DLD1 (cell line): Measurements from ENCODE around the gene GPR142.

Source experiments
- in situ Hi-C: cut with HindIII; loops from 2 replicates; pipeline ENCODE4 v1.10.0; 2017; ENCODE audit warnings: low sequenced_read_pairs

The GPR142 gene

GRCh38 chr17:74369221-74369620 is 1.9 kb downstream of the GPR142 start:
- in situ Hi-C loops: no loop called here

GRCh38 chr17:74369665-74370490 is 2.6 kb downstream of the GPR142 start:
- in situ Hi-C loops: no loop called here

GRCh38 chr17:74371653-74372147 is 4.4 kb downstream of the GPR142 start:
- in situ Hi-C loops: no loop called here

- in situ Hi-C loops: no loop called here
Observed at GRCh38 chr17:74372426-74372825, 5.1 kb downstream of the GPR142 start.

- in situ Hi-C loops: no loop called here
Observed at GRCh38 chr17:74373838-74374606, 6.7 kb downstream of the GPR142 start.

GRCh38 chr17:74374858-74375257 is 7.6 kb downstream of the GPR142 start:
- in situ Hi-C loops: no loop called here

GRCh38 chr17:74379495-74380085 is 12.3 kb downstream of the GPR142 start:
- in situ Hi-C loops: no loop called here

- in situ Hi-C loops: no loop called here
Observed at GRCh38 chr17:74380086-74380958, 13.0 kb downstream of the GPR142 start.

- in situ Hi-C loops: no loop called here
Observed at GRCh38 chr17:74380959-74381808, 13.9 kb downstream of the GPR142 start.

GRCh38 chr17:74383141-74383540 is 15.8 kb downstream of the GPR142 start:
- in situ Hi-C loops: no loop called here

- in situ Hi-C loops: no loop called here
Observed at GRCh38 chr17:74385201-74385600, 17.9 kb downstream of the GPR142 start.

- in situ Hi-C loops: no loop called here
Observed at GRCh38 chr17:74386386-74386785, 19.1 kb downstream of the GPR142 start.

- in situ Hi-C loops: no loop called here
Observed at GRCh38 chr17:74387365-74388218, 20.3 kb downstream of the GPR142 start.

- in situ Hi-C loops: no loop called here
Observed at GRCh38 chr17:74389084-74389753, 21.9 kb downstream of the GPR142 start.

GRCh38 chr17:74389937-74390679 is 22.8 kb downstream of the GPR142 start:
- in situ Hi-C loops: no loop called here

GRCh38 chr17:74390680-74391653 is 23.7 kb downstream of the GPR142 start:
- in situ Hi-C loops: no loop called here
